Amniotic epithelial cell (primary cell): ENCODE data around the gene ADCY10.
"Not testable (repeated sequence)": the region's sequence is repeated elsewhere in the genome, so short reads cannot be mapped to it uniquely, and the experiment has no call there.

ENCODE experiments used
- DNase-seq: peaks from one replicate; pipeline ENCODE4 v3.0.0-alpha.2; 2010; ENCODE audit warnings: low read depth

The ADCY10 gene

GRCh38 chr1:167913895-167914496, at the start of gene ADCY10:
Gene ADCY10 (minus strand): TSS chr1:167914134. CDS start chr1:167905140, 8,994 bp downstream.
- no peak for DNase-seq

GRCh38 chr1:167957710-167958109, 43.8 kb upstream of the ADCY10 start:
- no peak for DNase-seq

GRCh38 chr1:167955915-167956314, 42.0 kb upstream of the ADCY10 start:
- no peak for DNase-seq

GRCh38 chr1:167950569-167950968, 36.6 kb upstream of the ADCY10 start:
- DNase-seq: no peak

GRCh38 chr1:167949785-167950184, 35.9 kb upstream of the ADCY10 start:
- DNase-seq: no peak

- no peak for DNase-seq
These were observed 33.8 kb upstream of the ADCY10 start for GRCh38 chr1:167947733-167948132.

- DNase-seq: no peak
These were observed 29.6 kb upstream of the ADCY10 start for GRCh38 chr1:167943541-167943940.

- DNase-seq: no peak
These were observed 26.3 kb upstream of the ADCY10 start for GRCh38 chr1:167940264-167940663.

- DNase-seq: no peak
These were observed 24.2 kb upstream of the ADCY10 start for GRCh38 chr1:167938080-167938636.

- no peak for DNase-seq
These were observed 23.7 kb upstream of the ADCY10 start for GRCh38 chr1:167937709-167938010.

- DNase-seq: peak; percentile 72
These were observed 23.2 kb upstream of the ADCY10 start, which contains the start of gene MPC2 for GRCh38 chr1:167936930-167937708. Gene MPC2 (minus strand): TSS chr1:167937072. CDS start chr1:167935841, 1,231 bp downstream.

GRCh38 chr1:167936068-167936929, 22.4 kb upstream of the ADCY10 start, which contains the start of gene DCAF6:
Gene DCAF6 (plus strand): TSS chr1:167936683. CDS start chr1:167936912, 229 bp downstream.
- DNase-seq: peak; percentile 99

- peak; percentile 35 for DNase-seq
These were observed 21.5 kb upstream of the ADCY10 start for GRCh38 chr1:167935216-167936067.

GRCh38 chr1:167934426-167935215, 20.7 kb upstream of the ADCY10 start:
- peak; percentile 79 for DNase-seq

- DNase-seq: no peak
These were observed 19.9 kb upstream of the ADCY10 start for GRCh38 chr1:167933788-167934187.

GRCh38 chr1:167929725-167930124, 15.8 kb upstream of the ADCY10 start:
- DNase-seq: no peak

GRCh38 chr1:167928919-167929318, 15.0 kb upstream of the ADCY10 start:
- DNase-seq: not testable (repeated sequence)

- DNase-seq: no peak
These were observed 14.5 kb upstream of the ADCY10 start for GRCh38 chr1:167928457-167928852.

- no peak for DNase-seq
These were observed 13.3 kb upstream of the ADCY10 start for GRCh38 chr1:167927046-167927754.

GRCh38 chr1:167926486-167926997, 12.6 kb upstream of the ADCY10 start:
- DNase-seq: no peak
